ENCODE measurements around the gene TYMS.
"Not testable (repeated sequence)": the region's sequence is repeated elsewhere in the genome, so short reads cannot be mapped to it uniquely, and the experiment has no call there.

The TYMS gene

GRCh38 chr18:678482-679182, 21.2 kb downstream of the TYMS start:
- FAIRE-seq, result no peak

GRCh38 chr18:679516-679915, 22.1 kb downstream of the TYMS start:
- FAIRE-seq, result no peak

- no peak for FAIRE-seq
These were observed 22.9 kb downstream of the TYMS start for GRCh38 chr18:680392-680791.

GRCh38 chr18:681985-682384, 24.5 kb downstream of the TYMS start:
- FAIRE-seq, result no peak

- not testable (repeated sequence) for FAIRE-seq
These were observed 25.0 kb downstream of the TYMS start for GRCh38 chr18:682416-682815.

GRCh38 chr18:682833-683232, 25.4 kb downstream of the TYMS start:
- no peak for FAIRE-seq

GRCh38 chr18:683531-683930, 26.1 kb downstream of the TYMS start:
- no peak for FAIRE-seq

- FAIRE-seq, result no peak
These were observed 28.0 kb downstream of the TYMS start for GRCh38 chr18:685438-685837.

GRCh38 chr18:686339-687111, 29.1 kb downstream of the TYMS start:
- no peak for FAIRE-seq

GRCh38 chr18:688323-688722, 30.9 kb downstream of the TYMS start:
- no peak for FAIRE-seq

- no peak for FAIRE-seq
These were observed 35.4 kb downstream of the TYMS start for GRCh38 chr18:692824-693223.

GRCh38 chr18:693466-694187, 36.2 kb downstream of the TYMS start:
- no peak for FAIRE-seq

GRCh38 chr18:697012-697411, 39.6 kb downstream of the TYMS start:
- no peak for FAIRE-seq

- no peak for FAIRE-seq
These were observed 40.3 kb downstream of the TYMS start for GRCh38 chr18:697800-698199.

- peak; percentile 13 for FAIRE-seq
These were observed 45.9 kb downstream of the TYMS start for GRCh38 chr18:703213-703967.

- FAIRE-seq, result no peak
These were observed 49.0 kb downstream of the TYMS start for GRCh38 chr18:706405-706804.

GRCh38 chr18:708096-708495, 50.6 kb downstream of the TYMS start:
- FAIRE-seq, result no peak

- FAIRE-seq, result no peak
These were observed 52.3 kb downstream of the TYMS start for GRCh38 chr18:709771-710170.

- no peak for FAIRE-seq
These were observed 53.2 kb downstream of the TYMS start for GRCh38 chr18:710418-711300.

- no peak for FAIRE-seq
These were observed 53.8 kb downstream of the TYMS start for GRCh38 chr18:711310-711656.

- no peak for FAIRE-seq
These were observed 54.4 kb downstream of the TYMS start for GRCh38 chr18:711657-712400.

Data from islet of Langerhans (tissue), 1 donor.